ENCODE measurements around the gene ING3. TPM values are rescaled to one million over a fixed set of nuclear protein-coding genes. Genes with fewer than 3 reads are reported as not detected.

The ING3 gene
- total and polyA plus RNA-seq, 2 of the 8 experiments (the other 6 are each of a cell fraction or from before 2014, with no cell fraction given) = 6.0 to 17.7 TPM

- TF ChIP-seq CHD7 (IDR thresholded peaks at IDR 0.05; ENCODE audit: insufficient replicate concordance, low read length) (no peak), YY1 (IDR thresholded peaks at IDR 0.05; ENCODE audit: low read depth, low read length) (no peak), SAP30 (IDR thresholded peaks at IDR 0.05; ENCODE audit: insufficient read depth, insufficient replicate concordance, low read length) (no peak), FOSL1 (IDR thresholded peaks at IDR 0.05; ENCODE audit: insufficient read depth, low read depth, low read length) (no peak), EP300 (IDR thresholded peaks at IDR 0.05; ENCODE audit: borderline replicate concordance in 1 of 2, low read depth in 2 of 2, low read length in 2 of 2) (no peak), SP1 (IDR thresholded peaks at IDR 0.05; ENCODE audit: low read depth, low read length) (no peak), BCL11A (IDR thresholded peaks at IDR 0.05; ENCODE audit: low read depth in 2 of 2, low read length in 2 of 2) (no peak), GABPA (IDR thresholded peaks at IDR 0.05; ENCODE audit: borderline replicate concordance, insufficient read depth, low read length) (no peak), SP2 (IDR thresholded peaks at IDR 0.05; ENCODE audit: low read length) (no peak), SP4 (IDR thresholded peaks at IDR 0.05; ENCODE audit: low read length) (no peak), TCF12 (IDR thresholded peaks at IDR 0.05; ENCODE audit: low read depth, low read length) (no peak), JUND (IDR thresholded peaks at IDR 0.05; ENCODE audit: low read length) (no peak)
Observed at GRCh38 chr7:120949393-120949911, 1.1 kb upstream of the ING3 start (continued).
